HS-5 (cell line): ENCODE measurements around the gene OSTN.

Source experiments
- DNase-seq: peaks from one replicate; pipeline ENCODE4 v3.0.0-alpha.2; 2012; ENCODE audit warnings: low read depth

OSTN gene

GRCh38 chr3:191313296-191313695 lies 114.3 kb downstream of the OSTN start:
- DNase-seq = no peak

DNA sequence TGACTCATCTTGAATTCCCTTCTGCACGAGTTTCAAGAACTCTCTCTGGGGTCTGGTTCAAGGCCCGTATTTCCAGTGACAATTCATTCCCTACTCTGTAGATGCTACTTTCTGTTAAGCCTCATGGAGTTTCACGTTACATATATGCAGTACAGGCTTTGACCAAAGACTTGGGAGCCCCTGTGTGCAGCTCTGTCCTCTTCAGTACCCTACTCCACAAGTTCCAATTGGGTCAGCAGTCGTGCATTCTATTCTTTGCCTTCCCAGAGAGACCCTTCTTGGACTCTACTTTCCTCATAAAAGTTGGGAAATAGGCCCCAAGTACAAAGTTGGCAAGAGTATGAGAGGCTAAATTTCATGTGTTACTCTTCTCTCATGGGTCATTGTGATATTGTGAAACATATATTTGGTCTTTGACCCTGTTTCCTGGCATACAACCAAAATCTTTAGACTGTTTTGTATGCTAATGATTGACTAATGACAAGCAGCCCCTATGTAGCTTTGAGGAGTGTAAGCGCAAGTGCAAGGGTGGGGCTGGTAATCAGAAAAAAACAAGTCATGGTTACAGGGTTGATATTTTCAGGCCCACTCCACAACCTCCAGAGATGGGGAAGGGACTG lies 115.2 kb downstream of the OSTN start:
- DNase-seq = no peak
